Naive thymus-derived CD4-positive, alpha-beta T cell (primary cell): ENCODE measurements around the gene SMAD2. TPM values are rescaled to one million over a fixed set of nuclear protein-coding genes. Genes with fewer than 3 reads are reported as not detected.

Experiments used
- ATAC-seq: fragments of 150-1000 bp; cut with Tn5 transposase; 2 replicates; pipeline ENCODE4 v1.10.0; 2021; ENCODE audit warnings: mild to moderate bottlenecking, moderate library complexity
- CTCF ChIA-PET: fragments of 350-600 bp; sonication (Branson Sonifier 250); formaldehyde crosslinking; loops from one replicate; lab custom pipeline; 2021; ENCODE audit warnings: antibody characterized with exemption; lab: Charles Lee
- POLR2A ChIA-PET: fragments of 350-600 bp; sonication (Branson Sonifier 250); formaldehyde crosslinking; loops from one replicate; lab custom pipeline; 2021; ENCODE audit warnings: antibody characterized with exemption, inconsistent platforms; lab: Charles Lee
- DNase-seq, 9 donors: peaks; one replicate each; pipeline versions ENCODE4 v3.0.0 to v3.0.0-alpha.2; 2020 to 2022; ENCODE audit warnings: mixed read lengths in 1 of 9
- H3K27ac ChIP-seq: one replicate; pipeline ENCODE4 v1.7.0; 2013; ENCODE audit warnings: mild to moderate bottlenecking, low read depth, low read length, moderate library complexity
- H3K27me3 ChIP-seq, 2 donors: one replicate each; pipeline ENCODE4 v1.7.0; 2013; ENCODE audit warnings: low read length in 2 of 2, mild to moderate bottlenecking in 2 of 2, moderate library complexity in 2 of 2; ENCODE audit not compliant: control insufficient read depth in 2 of 2, insufficient read depth in 2 of 2
- H3K36me3 ChIP-seq, 3 experiments: 1 replicate in 2 of 3; 2 replicates in 1 of 3; pipeline ENCODE4 v1.7.0; 2013; ENCODE audit warnings: low read length in 3 of 3, mild to moderate bottlenecking in 3 of 3, moderate library complexity in 1 of 3; ENCODE audit not compliant: insufficient read depth in 3 of 3, control insufficient read depth in 2 of 3
- H3K4me1 ChIP-seq, 2 donors: one replicate each; pipeline ENCODE4 v1.7.0; 2013; ENCODE audit warnings: low read length in 2 of 2, mild to moderate bottlenecking in 2 of 2, moderate library complexity in 1 of 2; ENCODE audit not compliant: control insufficient read depth in 2 of 2, insufficient read depth in 2 of 2
- H3K4me3 ChIP-seq: 2 replicates; pipeline ENCODE4 v1.7.0; 2013; ENCODE audit warnings: mild to moderate bottlenecking, low read length
- H3K9me3 ChIP-seq, 3 experiments: 1 replicate in 2 of 3; 2 replicates in 1 of 3; pipeline ENCODE4 v1.7.0; 2013; ENCODE audit warnings: low read length in 3 of 3; ENCODE audit not compliant: control insufficient read depth in 2 of 3
- H3K27ac Mint-ChIP-seq, 9 donors: one replicate each; pipeline ENCODE4 v1.8.0; 2020 to 2022; ENCODE audit warnings: mixed read lengths in 9 of 9, mild to moderate bottlenecking in 8 of 9, moderate library complexity in 5 of 9, inconsistent platforms in 2 of 9
- H3K27me3 Mint-ChIP-seq, 5 donors: one replicate each; pipeline ENCODE4 v1.8.0; 2021 to 2022; ENCODE audit warnings: mixed read lengths in 5 of 5, mild to moderate bottlenecking in 1 of 5
- H3K36me3 Mint-ChIP-seq, 5 donors: one replicate each; pipeline ENCODE4 v1.8.0; 2020 to 2022; ENCODE audit warnings: mixed read lengths in 5 of 5, mild to moderate bottlenecking in 3 of 5, inconsistent platforms in 1 of 5
- H3K4me1 Mint-ChIP-seq, 7 donors: one replicate each; pipeline ENCODE4 v1.8.0; 2020 to 2022; ENCODE audit warnings: mixed read lengths in 7 of 7, mild to moderate bottlenecking in 3 of 7, inconsistent platforms in 1 of 7
- H3K4me3 Mint-ChIP-seq, 10 donors: one replicate each; pipeline ENCODE4 v1.8.0; 2020 to 2022; ENCODE audit warnings: mild to moderate bottlenecking in 10 of 10, mixed read lengths in 10 of 10, moderate library complexity in 6 of 10, inconsistent platforms in 2 of 10
- H3K9me3 Mint-ChIP-seq, 11 donors: one replicate each; pipeline ENCODE4 v1.8.0; 2020 to 2022; ENCODE audit warnings: mixed read lengths in 11 of 11, mild to moderate bottlenecking in 4 of 11, inconsistent platforms in 1 of 11, moderate library complexity in 1 of 11
- intact Hi-C, 2 donors: fragments of 100-400 bp; cut with micrococcal nuclease; formaldehyde crosslinking; loops; one replicate each; pipeline ENCODE4 v1.15.1; 2023
- polyA plus RNA-seq, 2 donors: library from polyadenylated mRNA; unstranded; fragments of 300-500 nt; fragmentation: Illumina TruSeq; gene quantifications; one replicate each; pipeline ENCODE4 v1.2.3, GENCODE V29; 2021
- total RNA-seq, 6 experiments: library from RNA in 5 of 6; stranded (reverse) in 5 of 6; gene quantifications; 1 replicate in 5 of 6; 2 replicates in 1 of 6; pipeline ENCODE4 v1.2.3 and lab custom pipeline; 2021 to 2026

SMAD2 gene
- total and polyA plus RNA-seq, 7 experiments from 2014 or later, result 91.3 to 164 (median 113) TPM

- intact Hi-C loops, result loop anchor here (1.0 to 10.0 kb wide), 23 partner anchors 8 to 1965 kb away; partner anchors contain the start of genes ATP5F1A (in 2 of the 2), HDHD2 (in 2 of the 2), IER3IP1 (in 2 of the 2) and CTIF (in 1 of the 2)
- no peaks in the 10 kb centered on the region for H3K9me3 ChIP-seq
- DNase-seq, result peak in 2 of 9 donors; percentile 45 to 56
- CTCF ChIA-PET, result interaction anchor here (0.6 to 0.7 kb wide), 2 partner anchors 16 to 176 kb away, joined by 3 read pairs; no protein-coding TSS in a partner anchor
- H3K27ac ChIP-seq, result peak overlapping the region; percentile 88
- Mint-ChIP-seq H3K27me3 (peaks cover 0 to 10% (median 0%) of the 10 kb centered on the region in 5 donors), H3K27ac (peak overlapping the region; percentile 63 to 95 (median 92)), H3K4me3 (peak overlapping the region; percentile 89 to 96 (median 91)), H3K9me3 (no peaks in the 10 kb centered on the region), H3K4me1 (peaks cover 48 to 60% (median 56%) of the 10 kb centered on the region in 7 donors), H3K36me3 (peaks cover 0 to 22% (median 0%) of the 10 kb centered on the region in 5 donors)
- no peak for ATAC-seq
- H3K4me1 ChIP-seq, result peaks cover 20 to 42% of the 10 kb centered on the region in 2 donors
- H3K36me3 ChIP-seq, result peaks cover 0 to 2% (median 0%) of the 10 kb centered on the region in 3 experiments
- POLR2A ChIA-PET, result interaction anchor here (0.7 to 2.3 kb wide), 11 partner anchors 10 to 779 kb away, joined by 3 to 57 read pairs (median 4); partner anchors contain the start of gene HDHD2
- no peaks in the 10 kb centered on the region for H3K27me3 ChIP-seq
- H3K4me3 ChIP-seq, result peak overlapping the region; percentile 63
These were observed 719 bp downstream of the SMAD2 start for GRCh38 chr18:47929681-47930198.

GRCh38 chr18:47928466-47928865 is 2.0 kb downstream of the SMAD2 start:
- H3K27ac Mint-ChIP-seq, result peak overlapping the region; percentile 43 to 89 (median 75)
- H3K36me3 Mint-ChIP-seq, result peaks cover 0 to 19% (median 0%) of the 10 kb centered on the region in 5 donors

DNA sequence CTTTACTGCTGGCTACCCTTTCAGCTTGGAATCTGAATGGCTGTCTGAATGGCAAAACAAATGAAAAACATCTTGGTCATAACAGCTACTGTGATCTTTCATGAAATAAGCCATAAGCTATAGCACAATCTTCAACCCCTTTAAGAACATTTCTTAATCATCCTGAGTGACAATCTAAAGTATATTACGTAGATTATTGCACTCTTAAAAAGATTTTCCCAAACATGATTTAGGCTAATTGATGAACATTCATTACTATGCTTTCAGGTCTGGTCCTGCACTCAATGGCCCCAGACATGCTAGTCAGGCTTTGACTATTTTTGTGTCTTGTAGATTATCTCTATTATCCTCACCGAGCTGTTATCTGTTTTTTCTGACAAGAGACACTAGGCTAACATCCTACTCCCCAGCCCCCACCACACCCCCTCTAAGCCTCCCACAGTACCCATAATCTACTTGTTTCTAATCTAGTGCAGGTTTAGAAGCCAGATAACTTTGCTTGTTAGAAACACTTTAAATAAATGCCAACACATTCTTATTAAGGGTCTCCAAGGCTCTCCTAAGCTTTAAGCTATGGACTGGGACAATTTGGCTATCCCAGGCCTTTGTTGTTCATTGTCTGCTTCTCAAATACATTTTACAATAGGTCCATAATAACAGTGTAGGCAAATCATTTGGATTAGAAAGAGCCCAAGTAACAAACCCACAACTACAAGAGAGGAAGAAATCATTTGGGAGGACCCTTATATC is 4.2 kb downstream of the SMAD2 start:
- CTCF ChIA-PET, result no interaction called here

More at GRCh38 chr18:47928466-47928865, 2.0 kb downstream of the SMAD2 start:
- Histone ChIP-seq H3K27ac (peak overlapping the region; percentile 17), H3K9me3 (no peaks in the 10 kb centered on the region), H3K36me3 (peaks cover 0 to 2% (median 0%) of the 10 kb centered on the region in 3 experiments), H3K4me3 (peak overlapping the region; percentile 63), H3K4me1 (peaks cover 20 to 47% of the 10 kb centered on the region in 2 donors), H3K27me3 (no peaks in the 10 kb centered on the region)
- DNase-seq, result peak in 3 of 9 donors; percentile 18 to 29 (median 19)
- Mint-ChIP-seq H3K9me3 (no peaks in the 10 kb centered on the region), H3K4me1 (peaks cover 51 to 73% (median 61%) of the 10 kb centered on the region in 7 donors), H3K27me3 (peaks cover 0 to 1% (median 0%) of the 10 kb centered on the region in 5 donors), H3K4me3 (peak overlapping the region; percentile 80 to 96 (median 87))
- ATAC-seq, result no peak
- POLR2A ChIA-PET, result interaction anchor here (0.6 to 1.9 kb wide), 3 partner anchors 25 to 96 kb away, joined by 3 to 6 read pairs (median 3); no protein-coding TSS in a partner anchor
- CTCF ChIA-PET, result no interaction called here
- intact Hi-C loops, result loop anchor here in 1 of 2 donors (1.0 to 2.0 kb wide), 2 partner anchors 16 to 27 kb away; no protein-coding TSS in a partner anchor

DNA sequence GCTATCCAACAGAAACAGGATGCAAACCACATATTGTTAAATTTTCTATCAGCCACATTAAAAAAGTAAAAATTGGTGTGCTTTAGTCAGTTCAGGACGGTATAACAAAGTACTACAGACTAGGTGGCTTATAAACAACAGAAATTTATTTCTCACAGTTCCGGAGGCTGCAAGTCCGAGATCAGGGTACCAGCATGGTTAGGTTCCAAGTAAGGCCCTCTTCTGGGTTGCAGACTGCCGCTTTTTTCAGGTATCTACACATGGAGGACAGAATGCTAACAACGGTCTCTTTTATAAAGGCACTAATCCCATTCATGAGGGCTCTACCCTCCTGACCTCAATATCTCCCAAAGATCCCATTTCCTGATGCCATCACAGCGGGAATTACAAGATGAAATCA is 10.5 kb downstream of the SMAD2 start:
- peaks cover 10 to 35% of the 10 kb centered on the region in 2 donors for H3K4me1 ChIP-seq
- ATAC-seq (no peak), DNase-seq (no peak)
- Mint-ChIP-seq H3K36me3 (peaks cover 0 to 18% (median 6%) of the 10 kb centered on the region in 5 donors), H3K27me3 (no peaks in the 10 kb centered on the region), H3K27ac (peak overlapping the region in 5 of 9 donors; percentile 42 to 83 (median 60)), H3K4me1 (peaks cover 51 to 99% (median 84%) of the 10 kb centered on the region in 7 donors), H3K4me3 (peak overlapping the region in 4 of 10 donors; percentile 10 to 58 (median 26)), H3K9me3 (peaks cover 0 to 2% (median 0%) of the 10 kb centered on the region in 11 donors)
- H3K9me3 ChIP-seq, result no peaks in the 10 kb centered on the region
- H3K36me3 ChIP-seq, result no peaks in the 10 kb centered on the region
- H3K4me3 ChIP-seq, result no peak overlapping the region
- CTCF ChIA-PET, result no interaction called here
- intact Hi-C loops, result loop anchor here (1.0 to 5.0 kb wide), 2 partner anchors 8 to 38 kb away; no protein-coding TSS in a partner anchor
- no peaks in the 10 kb centered on the region for H3K27me3 ChIP-seq
- no peak overlapping the region for H3K27ac ChIP-seq
- POLR2A ChIA-PET, result interaction anchor here (1.1 kb wide), 1 partner anchor 10 kb away, joined by 3 read pairs; no protein-coding TSS in a partner anchor

More for the DNA sequence above, 4.2 kb downstream of the SMAD2 start:
- H3K9me3 Mint-ChIP-seq, result no peaks in the 10 kb centered on the region
- peaks cover 0 to 22% (median 0%) of the 10 kb centered on the region in 5 donors for H3K36me3 Mint-ChIP-seq
- POLR2A ChIA-PET, result interaction anchor here (1.2 to 2.0 kb wide), 2 partner anchors 14 to 27 kb away, joined by 3 to 6 read pairs; no protein-coding TSS in a partner anchor
- peak overlapping the region; percentile 6 to 91 (median 42) for H3K4me3 Mint-ChIP-seq
- H3K27ac Mint-ChIP-seq, result peak overlapping the region in 8 of 9 donors; percentile 34 to 75 (median 62)
- Histone ChIP-seq H3K27me3 (no peaks in the 10 kb centered on the region), H3K4me3 (no peak overlapping the region), H3K4me1 (peaks cover 20 to 49% of the 10 kb centered on the region in 2 donors), H3K27ac (peak overlapping the region; percentile 3), H3K9me3 (no peaks in the 10 kb centered on the region), H3K36me3 (peaks cover 0 to 2% (median 0%) of the 10 kb centered on the region in 3 experiments)
- DNase-seq, result no peak
- ATAC-seq, result no peak
- intact Hi-C loops, result loop anchor here in 1 of 2 donors (1.0 kb wide), 1 partner anchor 15 kb away; no protein-coding TSS in a partner anchor
- no peaks in the 10 kb centered on the region for H3K27me3 Mint-ChIP-seq
- peaks cover 55 to 86% (median 73%) of the 10 kb centered on the region in 7 donors for H3K4me1 Mint-ChIP-seq

DNA sequence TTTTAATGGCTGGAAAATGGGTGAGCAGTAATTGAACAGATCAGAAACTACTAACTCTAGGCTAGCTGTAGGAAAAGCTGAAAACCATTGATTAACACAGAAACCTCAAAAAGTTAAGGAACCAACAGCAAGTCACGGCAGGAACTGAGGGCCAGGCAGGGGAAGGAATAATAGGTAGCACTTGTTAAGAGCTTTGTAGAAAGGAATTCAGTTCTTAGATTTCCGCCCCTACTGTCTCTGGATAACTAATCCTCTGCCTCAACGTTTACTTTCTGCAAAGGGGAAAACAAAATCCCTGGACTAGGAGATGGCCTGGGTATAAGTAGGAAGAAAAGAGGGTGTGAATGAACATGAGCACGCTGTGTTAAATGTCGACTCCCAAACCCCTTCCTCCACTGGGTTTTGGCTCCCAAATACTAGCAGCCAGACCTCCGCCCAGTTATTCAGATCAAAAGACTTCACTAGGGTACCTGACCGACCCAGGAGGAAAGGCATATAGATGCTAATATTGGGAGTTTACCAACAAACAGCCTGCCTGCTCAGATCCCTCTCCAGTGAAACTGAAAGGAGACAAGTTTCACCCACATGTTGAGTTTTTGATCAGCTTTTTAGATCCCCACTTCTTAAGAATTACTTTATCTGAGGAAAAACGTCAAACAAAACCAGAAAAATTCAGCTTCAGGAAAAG is 12.4 kb downstream of the SMAD2 start:
- H3K27ac Mint-ChIP-seq, result peak overlapping the region; percentile 67 to 91 (median 82)
- no peaks in the 10 kb centered on the region for H3K9me3 ChIP-seq
- no peak overlapping the region for H3K4me3 ChIP-seq
- ChIA-PET CTCF (interaction anchor here (0.6 kb wide), 1 partner anchor 48 kb away, joined by 3 read pairs; no protein-coding TSS in a partner anchor), POLR2A (interaction anchor here (1.0 to 1.2 kb wide), 3 partner anchors 8 to 41 kb away, joined by 3 read pairs; no protein-coding TSS in a partner anchor)
- H3K27me3 Mint-ChIP-seq, result no peaks in the 10 kb centered on the region
- H3K4me1 Mint-ChIP-seq, result peaks cover 43 to 99% (median 92%) of the 10 kb centered on the region in 7 donors
- peak overlapping the region; percentile 47 for H3K27ac ChIP-seq
- no peaks in the 10 kb centered on the region for H3K27me3 ChIP-seq
- peaks cover 0 to 2% (median 0%) of the 10 kb centered on the region in 11 donors for H3K9me3 Mint-ChIP-seq
- H3K36me3 Mint-ChIP-seq, result peaks cover 0 to 19% (median 6%) of the 10 kb centered on the region in 5 donors
- H3K36me3 ChIP-seq, result no peaks in the 10 kb centered on the region
- DNase-seq, result no peak
- peaks cover 10 to 29% of the 10 kb centered on the region in 2 donors for H3K4me1 ChIP-seq
- H3K4me3 Mint-ChIP-seq, result peak overlapping the region in 9 of 10 donors; percentile 3 to 72 (median 37)
- intact Hi-C loops, result loop anchor here in 1 of 2 donors (1.0 to 5.0 kb wide), 3 partner anchors 11 to 36 kb away; no protein-coding TSS in a partner anchor
- ATAC-seq, result peak; percentile 51
